ENCODE data around the gene ITPR1. TPM values are rescaled to one million over a fixed set of nuclear protein-coding genes. Genes with fewer than 3 reads are reported as not detected.
A peak's percentile ranks its signal among the peaks of the same experiment; 100 is the strongest.

Gene ITPR1
- total and polyA plus RNA-seq, 10 of the 15 experiments (the other 5 are each of a cell fraction or from before 2014, with no cell fraction given), result 12.2 to 239 (median 28.4) TPM

DNA sequence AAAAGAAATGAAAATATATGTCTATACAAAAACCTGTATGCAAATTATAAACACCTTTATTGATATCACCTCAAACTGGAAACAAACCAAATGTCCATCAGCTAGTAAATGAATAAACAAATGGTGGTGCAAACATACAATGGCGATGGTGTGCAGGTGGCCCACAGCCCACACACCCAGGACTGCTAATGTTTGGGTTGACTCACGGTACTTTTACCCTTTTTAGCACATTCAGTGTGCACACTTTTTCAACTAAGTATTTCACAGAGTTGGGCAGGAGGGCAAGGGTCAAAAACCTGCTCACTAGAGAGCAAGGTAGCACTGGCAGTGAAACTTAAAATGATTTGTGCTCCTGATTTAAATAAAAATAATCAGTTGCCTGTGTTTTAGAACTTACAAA lies 363.0 kb downstream of the ITPR1 start (continued):
- TF ChIP-seq, protein P1, sequence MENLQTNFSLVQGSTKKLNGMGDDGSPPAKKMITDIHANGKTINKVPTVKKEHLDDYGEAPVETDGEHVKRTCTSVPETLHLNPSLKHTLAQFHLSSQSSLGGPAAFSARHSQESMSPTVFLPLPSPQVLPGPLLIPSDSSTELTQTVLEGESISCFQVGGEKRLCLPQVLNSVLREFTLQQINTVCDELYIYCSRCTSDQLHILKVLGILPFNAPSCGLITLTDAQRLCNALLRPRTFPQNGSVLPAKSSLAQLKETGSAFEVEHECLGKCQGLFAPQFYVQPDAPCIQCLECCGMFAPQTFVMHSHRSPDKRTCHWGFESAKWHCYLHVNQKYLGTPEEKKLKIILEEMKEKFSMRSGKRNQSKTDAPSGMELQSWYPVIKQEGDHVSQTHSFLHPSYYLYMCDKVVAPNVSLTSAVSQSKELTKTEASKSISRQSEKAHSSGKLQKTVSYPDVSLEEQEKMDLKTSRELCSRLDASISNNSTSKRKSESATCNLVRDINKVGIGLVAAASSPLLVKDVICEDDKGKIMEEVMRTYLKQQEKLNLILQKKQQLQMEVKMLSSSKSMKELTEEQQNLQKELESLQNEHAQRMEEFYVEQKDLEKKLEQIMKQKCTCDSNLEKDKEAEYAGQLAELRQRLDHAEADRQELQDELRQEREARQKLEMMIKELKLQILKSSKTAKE (IDR thresholded peaks at IDR 0.05; ENCODE audit: low read depth, poor library complexity, severe bottlenecking), result no peak
- TF ChIP-seq CHD1 (IDR thresholded peaks at IDR 0.05; ENCODE audit: low read depth, low read length) (no peak), BMI1 (IDR thresholded peaks at IDR 0.05; ENCODE audit: borderline replicate concordance) (peak; percentile 61; the same call in 1 of the 2 replicates), NR2F1 (conservative IDR thresholded peaks at IDR 0.05) (peak; percentile 92), EP300 (IDR thresholded peaks at IDR 0.05; ENCODE audit: borderline replicate concordance in 1 of 2, control insufficient read depth in 1 of 2, low read depth in 2 of 2, low read length in 2 of 2) (peak; percentile 44 to 71; a peak in 2 of 4 replicates), MEF2B (IDR thresholded peaks at IDR 0.05; ENCODE audit: partially characterized antibody, poor library complexity, severe bottlenecking) (peak; percentile 31), BHLHE40 (IDR thresholded peaks at IDR 0.05; ENCODE audit: borderline replicate concordance in 1 of 2, low read depth in 2 of 2, low read length in 1 of 2) (peak in 1 of 2 experiments; percentile 68; a peak in 3 of 4 replicates), HDGF (IDR thresholded peaks at IDR 0.05) (no peak), SRF (IDR thresholded peaks at IDR 0.05; ENCODE audit: low read depth in 2 of 2, low read length in 2 of 2) (no peak), IKZF2 (IDR thresholded peaks at IDR 0.05) (peak in 1 of 2 experiments; percentile 19; a peak in 1 of 4 replicates), POLR2A (IDR thresholded peaks at IDR 0.05; ENCODE audit: low read depth, low read length) (no peak), KDM1A (IDR thresholded peaks at IDR 0.05; ENCODE audit: borderline replicate concordance) (no peak), BACH1 (IDR thresholded peaks at IDR 0.05; ENCODE audit: borderline replicate concordance) (no peak), JUND (IDR thresholded peaks at IDR 0.05; ENCODE audit: low read depth, low read length) (no peak), NBN (IDR thresholded peaks at IDR 0.05) (0 out of 2 replicates have a peak, but pooled peaks have one; percentile 26), TCF12 (IDR thresholded peaks at IDR 0.05; ENCODE audit: low read depth, low read length) (peak; percentile 57; the same call in 1 of the 2 replicates)
- TF ChIP-seq, protein P2, sequence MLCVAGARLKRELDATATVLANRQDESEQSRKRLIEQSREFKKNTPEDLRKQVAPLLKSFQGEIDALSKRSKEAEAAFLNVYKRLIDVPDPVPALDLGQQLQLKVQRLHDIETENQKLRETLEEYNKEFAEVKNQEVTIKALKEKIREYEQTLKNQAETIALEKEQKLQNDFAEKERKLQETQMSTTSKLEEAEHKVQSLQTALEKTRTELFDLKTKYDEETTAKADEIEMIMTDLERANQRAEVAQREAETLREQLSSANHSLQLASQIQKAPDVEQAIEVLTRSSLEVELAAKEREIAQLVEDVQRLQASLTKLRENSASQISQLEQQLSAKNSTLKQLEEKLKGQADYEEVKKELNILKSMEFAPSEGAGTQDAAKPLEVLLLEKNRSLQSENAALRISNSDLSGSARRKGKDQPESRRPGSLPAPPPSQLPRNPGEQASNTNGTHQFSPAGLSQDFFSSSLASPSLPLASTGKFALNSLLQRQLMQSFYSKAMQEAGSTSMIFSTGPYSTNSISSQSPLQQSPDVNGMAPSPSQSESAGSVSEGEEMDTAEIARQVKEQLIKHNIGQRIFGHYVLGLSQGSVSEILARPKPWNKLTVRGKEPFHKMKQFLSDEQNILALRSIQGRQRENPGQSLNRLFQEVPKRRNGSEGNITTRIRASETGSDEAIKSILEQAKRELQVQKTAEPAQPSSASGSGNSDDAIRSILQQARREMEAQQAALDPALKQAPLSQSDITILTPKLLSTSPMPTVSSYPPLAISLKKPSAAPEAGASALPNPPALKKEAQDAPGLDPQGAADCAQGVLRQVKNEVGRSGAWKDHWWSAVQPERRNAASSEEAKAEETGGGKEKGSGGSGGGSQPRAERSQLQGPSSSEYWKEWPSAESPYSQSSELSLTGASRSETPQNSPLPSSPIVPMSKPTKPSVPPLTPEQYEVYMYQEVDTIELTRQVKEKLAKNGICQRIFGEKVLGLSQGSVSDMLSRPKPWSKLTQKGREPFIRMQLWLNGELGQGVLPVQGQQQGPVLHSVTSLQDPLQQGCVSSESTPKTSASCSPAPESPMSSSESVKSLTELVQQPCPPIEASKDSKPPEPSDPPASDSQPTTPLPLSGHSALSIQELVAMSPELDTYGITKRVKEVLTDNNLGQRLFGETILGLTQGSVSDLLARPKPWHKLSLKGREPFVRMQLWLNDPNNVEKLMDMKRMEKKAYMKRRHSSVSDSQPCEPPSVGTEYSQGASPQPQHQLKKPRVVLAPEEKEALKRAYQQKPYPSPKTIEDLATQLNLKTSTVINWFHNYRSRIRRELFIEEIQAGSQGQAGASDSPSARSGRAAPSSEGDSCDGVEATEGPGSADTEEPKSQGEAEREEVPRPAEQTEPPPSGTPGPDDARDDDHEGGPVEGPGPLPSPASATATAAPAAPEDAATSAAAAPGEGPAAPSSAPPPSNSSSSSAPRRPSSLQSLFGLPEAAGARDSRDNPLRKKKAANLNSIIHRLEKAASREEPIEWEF (IDR thresholded peaks at IDR 0.05; ENCODE audit: insufficient replicate concordance, low read depth, low read length), result no peak
- TF ChIP-seq, protein P3, sequence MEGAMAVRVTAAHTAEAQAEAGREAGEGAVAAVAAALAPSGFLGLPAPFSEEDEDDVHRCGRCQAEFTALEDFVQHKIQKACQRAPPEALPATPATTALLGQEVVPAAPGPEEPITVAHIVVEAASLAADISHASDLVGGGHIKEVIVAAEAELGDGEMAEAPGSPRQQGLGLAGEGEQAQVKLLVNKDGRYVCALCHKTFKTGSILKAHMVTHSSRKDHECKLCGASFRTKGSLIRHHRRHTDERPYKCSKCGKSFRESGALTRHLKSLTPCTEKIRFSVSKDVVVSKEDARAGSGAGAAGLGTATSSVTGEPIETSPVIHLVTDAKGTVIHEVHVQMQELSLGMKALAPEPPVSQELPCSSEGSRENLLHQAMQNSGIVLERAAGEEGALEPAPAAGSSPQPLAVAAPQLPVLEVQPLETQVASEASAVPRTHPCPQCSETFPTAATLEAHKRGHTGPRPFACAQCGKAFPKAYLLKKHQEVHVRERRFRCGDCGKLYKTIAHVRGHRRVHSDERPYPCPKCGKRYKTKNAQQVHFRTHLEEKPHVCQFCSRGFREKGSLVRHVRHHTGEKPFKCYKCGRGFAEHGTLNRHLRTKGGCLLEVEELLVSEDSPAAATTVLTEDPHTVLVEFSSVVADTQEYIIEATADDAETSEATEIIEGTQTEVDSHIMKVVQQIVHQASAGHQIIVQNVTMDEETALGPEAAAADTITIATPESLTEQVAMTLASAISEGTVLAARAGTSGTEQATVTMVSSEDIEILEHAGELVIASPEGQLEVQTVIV (IDR thresholded peaks at IDR 0.05; ENCODE audit: borderline replicate concordance, partially characterized antibody), result no peak
- TF ChIP-seq, protein P4, sequence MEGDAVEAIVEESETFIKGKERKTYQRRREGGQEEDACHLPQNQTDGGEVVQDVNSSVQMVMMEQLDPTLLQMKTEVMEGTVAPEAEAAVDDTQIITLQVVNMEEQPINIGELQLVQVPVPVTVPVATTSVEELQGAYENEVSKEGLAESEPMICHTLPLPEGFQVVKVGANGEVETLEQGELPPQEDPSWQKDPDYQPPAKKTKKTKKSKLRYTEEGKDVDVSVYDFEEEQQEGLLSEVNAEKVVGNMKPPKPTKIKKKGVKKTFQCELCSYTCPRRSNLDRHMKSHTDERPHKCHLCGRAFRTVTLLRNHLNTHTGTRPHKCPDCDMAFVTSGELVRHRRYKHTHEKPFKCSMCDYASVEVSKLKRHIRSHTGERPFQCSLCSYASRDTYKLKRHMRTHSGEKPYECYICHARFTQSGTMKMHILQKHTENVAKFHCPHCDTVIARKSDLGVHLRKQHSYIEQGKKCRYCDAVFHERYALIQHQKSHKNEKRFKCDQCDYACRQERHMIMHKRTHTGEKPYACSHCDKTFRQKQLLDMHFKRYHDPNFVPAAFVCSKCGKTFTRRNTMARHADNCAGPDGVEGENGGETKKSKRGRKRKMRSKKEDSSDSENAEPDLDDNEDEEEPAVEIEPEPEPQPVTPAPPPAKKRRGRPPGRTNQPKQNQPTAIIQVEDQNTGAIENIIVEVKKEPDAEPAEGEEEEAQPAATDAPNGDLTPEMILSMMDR (IDR thresholded peaks at IDR 0.05 in 2 of 3, conservative IDR thresholded peaks at IDR 0.05 in 1 of 3; ENCODE audit: control insufficient read depth in 2 of 3, extremely low read depth in 1 of 3, insufficient read depth in 1 of 3, low read depth in 3 of 3, low read length in 3 of 3), result no peak

Measured in GM12878 (cell line).